Sigmoid colon (tissue), 7 donors: Measurements from ENCODE around the gene GPR173. TPM values are rescaled to one million over a fixed set of nuclear protein-coding genes. Genes with fewer than 3 reads are reported as not detected.

Experiments
- DNase-seq: peaks from one replicate; pipeline ENCODE4 v3.0.0-alpha.2; 2019
- H3K27ac ChIP-seq, 4 donors: fragments of 200-600 bp; sonication (generic); one replicate each; pipeline ENCODE4 v1.5.1; 2016 to 2019; ENCODE audit warnings: mild to moderate bottlenecking in 1 of 4
- H3K27me3 ChIP-seq, 3 donors: fragments of 200-600 bp; sonication (generic); one replicate each; pipeline ENCODE4 v1.5.1; 2019; ENCODE audit warnings: mild to moderate bottlenecking in 1 of 3
- H3K36me3 ChIP-seq, 4 donors: fragments of 200-600 bp; sonication (generic); one replicate each; pipeline ENCODE4 v1.5.1; 2016 to 2019
- H3K4me1 ChIP-seq, 4 donors: fragments of 200-600 bp; sonication (generic); one replicate each; pipeline ENCODE4 v1.5.1; 2017 to 2019
- H3K4me3 ChIP-seq, 4 donors: fragments of 200-600 bp; sonication (generic); one replicate each; pipeline ENCODE4 v1.5.1; 2017 to 2019; ENCODE audit warnings: mild to moderate bottlenecking in 2 of 4, moderate library complexity in 1 of 4
- H3K9me3 ChIP-seq, 4 donors: fragments of 200-600 bp in 3 of 4; sonication (generic) in 3 of 4; one replicate each; pipeline versions ENCODE4 v1.5.1 to v1.6.1; 2013 to 2019
- EP300 ChIP-seq, 4 donors: sonication (generic); formaldehyde crosslinking; IDR thresholded peaks; one replicate each; pipeline ENCODE4 v1.6.1; 2017; ENCODE audit warnings: antibody characterized with exemption in 4 of 4
- POLR2A ChIP-seq, 2 donors: fragments of 450-650 bp; IDR thresholded peaks; one replicate each; pipeline ENCODE4 v1.6.1; 2016; ENCODE audit warnings: antibody characterized with exemption in 2 of 2, mild to moderate bottlenecking in 2 of 2, moderate library complexity in 2 of 2
- POLR2AphosphoS5 ChIP-seq, 4 donors: sonication (generic); formaldehyde crosslinking; IDR thresholded peaks; one replicate each; pipeline ENCODE4 v1.6.1; 2017; ENCODE audit warnings: antibody characterized with exemption in 4 of 4
- WGBS, 2 donors: extraction: QIAGEN DNeasy Blood & Tissue Kit; methylation state at CpG; one replicate each; pipeline ENCODE4 v1.1.7; 2013; 5-methylcytosine and 5-hydroxymethylcytosine counted together
- intact Hi-C: fragments of 100-400 bp; cut with DNase I; formaldehyde crosslinking; loops from one replicate; pipeline ENCODE4 v1.15.1; 2023
- polyA plus RNA-seq, 3 donors: library from polyadenylated mRNA; stranded (reverse); fragments of 200-250 nt; gene quantifications; one replicate each; pipeline ENCODE4 v1.2.3, GENCODE V29; 2013
- total RNA-seq, 4 donors: library from RNA; depleted of rRNA; stranded (reverse); fragments of >200 nt; gene quantifications; one replicate each; pipeline ENCODE4 v1.1.0, GENCODE V29; 2016
- TF ChIP-seq, protein P1 (sequence below), 4 experiments: fragments of 450-650 bp in 3 of 4; fragments of 200-600 bp in 1 of 4; IDR thresholded peaks; one replicate each; pipeline ENCODE4 v1.5.1; 2016 to 2019; ENCODE audit warnings: antibody characterized with exemption in 4 of 4, mild to moderate bottlenecking in 3 of 4, moderate library complexity in 2 of 4
- donor health status: healthy with polysubstance abuse.
- donor health status: Bipolar disorder and iron deficiency.
- donor health status: healthy.

Gene GPR173
- total and polyA plus RNA-seq, 7 donors: 0.23 to 5.6 (median 1.6) TPM; not detected in 1

GRCh38 chrX:53078943-53079342 lies 30.4 kb downstream of the GPR173 start:
- Histone ChIP-seq H3K27me3 (no peaks in the 10 kb centered on the region), H3K4me3 (no peak overlapping the region), H3K36me3 (no peaks in the 10 kb centered on the region), H3K27ac (peak overlapping the region in 3 of 4 donors; percentile 82 to 96 (median 84)), H3K9me3 (no peaks in the 10 kb centered on the region), H3K4me1 (peaks cover 0 to 13% (median under 1%) of the 10 kb centered on the region in 4 donors)
- TF ChIP-seq EP300 (IDR thresholded peaks at IDR 0.05): no peak
- no peak for TF ChIP-seq POLR2AphosphoS5 (IDR thresholded peaks at IDR 0.05)
- TF ChIP-seq, protein P1, sequence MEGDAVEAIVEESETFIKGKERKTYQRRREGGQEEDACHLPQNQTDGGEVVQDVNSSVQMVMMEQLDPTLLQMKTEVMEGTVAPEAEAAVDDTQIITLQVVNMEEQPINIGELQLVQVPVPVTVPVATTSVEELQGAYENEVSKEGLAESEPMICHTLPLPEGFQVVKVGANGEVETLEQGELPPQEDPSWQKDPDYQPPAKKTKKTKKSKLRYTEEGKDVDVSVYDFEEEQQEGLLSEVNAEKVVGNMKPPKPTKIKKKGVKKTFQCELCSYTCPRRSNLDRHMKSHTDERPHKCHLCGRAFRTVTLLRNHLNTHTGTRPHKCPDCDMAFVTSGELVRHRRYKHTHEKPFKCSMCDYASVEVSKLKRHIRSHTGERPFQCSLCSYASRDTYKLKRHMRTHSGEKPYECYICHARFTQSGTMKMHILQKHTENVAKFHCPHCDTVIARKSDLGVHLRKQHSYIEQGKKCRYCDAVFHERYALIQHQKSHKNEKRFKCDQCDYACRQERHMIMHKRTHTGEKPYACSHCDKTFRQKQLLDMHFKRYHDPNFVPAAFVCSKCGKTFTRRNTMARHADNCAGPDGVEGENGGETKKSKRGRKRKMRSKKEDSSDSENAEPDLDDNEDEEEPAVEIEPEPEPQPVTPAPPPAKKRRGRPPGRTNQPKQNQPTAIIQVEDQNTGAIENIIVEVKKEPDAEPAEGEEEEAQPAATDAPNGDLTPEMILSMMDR (IDR thresholded peaks at IDR 0.05): no peak
- TF ChIP-seq POLR2A (IDR thresholded peaks at IDR 0.05): no peak
- WGBS, 2 donors: 74 to 91% methylated on average over 1 of the region's 1 CpG
- DNase-seq: no peak
- intact Hi-C loops: no loop called here

DNA sequence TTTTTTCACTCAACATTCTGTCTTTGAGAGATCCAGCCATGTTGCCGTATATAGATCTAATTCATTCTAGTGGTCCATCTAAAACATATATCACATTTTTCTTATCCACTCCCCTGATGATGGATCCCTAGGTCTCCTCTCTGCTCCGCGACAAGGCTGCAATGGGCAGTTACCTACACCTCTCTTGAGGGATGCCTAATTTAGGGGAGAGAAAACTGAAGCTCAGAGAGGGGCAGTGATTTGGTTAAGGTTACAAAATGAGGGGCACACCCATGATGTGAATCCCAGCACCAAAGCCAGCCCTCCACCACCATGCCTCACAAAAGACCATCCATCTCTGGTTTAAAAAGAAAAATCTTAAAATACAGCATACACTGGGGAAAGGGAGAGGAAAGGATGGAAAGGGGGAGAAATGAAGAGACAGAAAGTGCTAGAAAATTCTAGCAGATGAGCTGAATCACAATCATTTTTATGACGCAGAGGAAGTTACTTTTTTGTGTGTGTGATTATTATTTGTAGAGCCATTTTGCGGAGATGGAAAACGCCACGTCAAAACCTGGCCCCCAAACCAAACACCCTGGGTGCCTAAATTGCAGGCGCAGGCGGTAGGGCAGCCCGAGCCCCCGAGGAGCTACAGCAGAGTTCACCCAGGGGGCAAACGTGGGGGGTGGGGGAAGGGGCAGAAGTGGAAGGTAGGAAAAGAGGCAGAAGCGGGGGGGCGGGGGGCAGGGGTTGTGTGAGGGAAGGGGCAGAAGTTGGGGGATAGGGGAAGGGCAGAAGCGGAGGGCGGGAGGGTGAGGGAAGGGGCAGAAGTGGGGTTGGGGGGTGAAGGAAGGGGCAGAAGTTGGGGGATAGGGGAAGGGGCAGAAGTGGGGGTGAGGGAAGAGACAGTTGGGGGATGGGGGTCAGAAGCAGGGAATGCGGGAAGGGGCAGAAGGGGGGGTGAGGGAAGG lies 32.3 kb downstream of the GPR173 start:
- intact Hi-C loops: no loop called here
- Histone ChIP-seq H3K4me3 (peak overlapping the region; percentile 16 to 42 (median 34)), H3K27me3 (no peaks in the 10 kb centered on the region), H3K9me3 (no peaks in the 10 kb centered on the region), H3K36me3 (peaks cover 0 to 15% (median 5%) of the 10 kb centered on the region in 4 donors), H3K27ac (peak overlapping the region; percentile 80 to 96 (median 83)), H3K4me1 (peaks cover 0 to 33% (median 19%) of the 10 kb centered on the region in 4 donors)
- 20 to 21% methylated on average over 17 of the region's 17 CpGs for WGBS, 2 donors
- no peak for DNase-seq
- TF ChIP-seq POLR2AphosphoS5 (IDR thresholded peaks at IDR 0.05) (peak in 1 of 4 donors; percentile 15), EP300 (IDR thresholded peaks at IDR 0.05) (no peak), POLR2A (IDR thresholded peaks at IDR 0.05) (no peak)

DNA sequence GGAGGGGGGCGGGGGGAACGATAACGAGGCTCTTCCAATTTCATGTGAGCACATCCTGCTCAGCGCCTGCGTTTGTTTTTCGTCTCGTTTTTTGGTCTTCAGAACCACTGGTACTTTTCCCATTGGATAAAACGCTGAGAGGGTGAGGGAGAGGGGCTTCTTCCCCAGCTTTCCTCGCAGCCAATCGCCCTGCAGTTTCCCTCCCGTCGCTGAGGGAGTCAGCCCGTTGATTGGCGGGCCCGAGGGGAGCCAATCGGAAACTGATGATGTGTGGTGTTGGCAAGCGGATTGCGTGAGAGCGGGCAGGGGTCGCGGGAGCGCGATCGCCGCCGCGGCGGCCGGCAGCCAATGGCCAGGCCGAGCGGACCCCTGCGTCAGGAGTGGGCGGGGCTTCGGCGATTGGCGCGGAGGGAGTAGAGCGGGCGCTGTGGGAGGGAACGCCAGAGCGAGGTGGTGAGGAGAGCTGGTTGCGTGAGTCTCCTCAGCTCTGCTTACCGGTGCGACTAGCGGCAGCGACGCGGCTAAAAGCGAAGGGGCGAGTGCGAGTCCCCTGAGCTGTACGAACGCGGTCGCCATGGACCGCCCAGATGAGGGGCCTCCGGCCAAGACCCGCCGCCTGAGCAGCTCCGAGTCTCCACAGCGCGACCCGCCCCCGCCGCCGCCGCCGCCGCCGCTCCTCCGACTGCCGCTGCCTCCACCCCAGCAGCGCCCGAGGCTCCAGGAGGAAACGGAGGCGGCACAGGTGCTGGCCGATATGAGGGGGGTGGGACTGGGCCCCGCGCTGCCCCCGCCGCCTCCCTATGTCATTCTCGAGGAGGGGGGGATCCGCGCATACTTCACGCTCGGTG lies 33.6 kb downstream of the GPR173 start, which contains the start of gene TSPYL2:
Gene TSPYL2, plus strand, starts transcription at position 443 of the 848 bp plus-strand sequence. Its CDS starts 132 bp downstream, at position 575.
- Histone ChIP-seq H3K9me3 (no peaks in the 10 kb centered on the region), H3K27me3 (no peaks in the 10 kb centered on the region), H3K4me1 (peaks cover 0 to 41% (median 28%) of the 10 kb centered on the region in 4 donors), H3K4me3 (peak within 1 kb of the TSS; percentile 81 to 86 (median 86)), H3K36me3 (peaks cover 0 to 25% (median 7%) of the 10 kb centered on the region in 4 donors), H3K27ac (peak within 1 kb of the TSS; percentile 92 to 97 (median 96))
- intact Hi-C loops: no loop called here
- peak; percentile 98 for DNase-seq
- TF ChIP-seq EP300 (IDR thresholded peaks at IDR 0.05) (no peak), POLR2A (IDR thresholded peaks at IDR 0.05) (peak; percentile 96 to 97), POLR2AphosphoS5 (IDR thresholded peaks at IDR 0.05) (peak; percentile 98 to 100 (median 100))
- TF ChIP-seq, protein P1 (IDR thresholded peaks at IDR 0.05): no peak
- WGBS, 2 donors: 0% methylated on average over 86 of the region's 86 CpGs

DNA sequence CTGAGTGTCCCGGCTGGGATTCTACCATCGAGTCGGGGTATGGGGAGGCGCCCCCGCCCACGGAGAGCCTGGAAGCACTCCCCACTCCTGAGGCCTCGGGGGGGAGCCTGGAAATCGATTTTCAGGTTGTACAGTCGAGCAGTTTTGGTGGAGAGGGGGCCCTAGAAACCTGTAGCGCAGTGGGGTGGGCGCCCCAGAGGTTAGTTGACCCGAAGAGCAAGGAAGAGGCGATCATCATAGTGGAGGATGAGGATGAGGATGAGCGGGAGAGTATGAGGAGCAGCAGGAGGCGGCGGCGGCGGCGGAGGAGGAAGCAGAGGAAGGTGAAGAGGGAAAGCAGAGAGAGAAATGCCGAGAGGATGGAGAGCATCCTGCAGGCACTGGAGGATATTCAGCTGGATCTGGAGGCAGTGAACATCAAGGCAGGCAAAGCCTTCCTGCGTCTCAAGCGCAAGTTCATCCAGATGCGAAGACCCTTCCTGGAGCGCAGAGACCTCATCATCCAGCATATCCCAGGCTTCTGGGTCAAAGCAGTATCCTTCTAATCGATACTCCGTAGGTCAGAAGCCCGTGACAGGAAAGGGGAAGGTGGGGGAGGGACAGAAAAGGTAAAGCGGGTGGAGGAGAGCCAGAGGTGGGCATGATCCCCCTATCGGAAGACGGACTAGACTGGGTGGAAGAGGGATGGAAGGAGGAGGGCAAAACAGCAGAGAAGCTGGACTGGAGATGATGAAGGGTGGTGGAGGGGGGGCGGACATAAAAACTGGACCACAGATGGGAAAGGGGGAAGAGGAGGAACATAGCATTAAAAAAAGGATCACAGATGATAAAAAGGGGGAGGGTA lies 34.4 kb downstream of the GPR173 start:
- H3K27ac ChIP-seq: peak overlapping the region; percentile 92 to 97 (median 96)
- H3K36me3 ChIP-seq: peaks cover 0 to 34% (median 7%) of the 10 kb centered on the region in 4 donors
- intact Hi-C loops: no loop called here
- no peaks in the 10 kb centered on the region for H3K27me3 ChIP-seq
- peaks cover 0 to 49% (median 36%) of the 10 kb centered on the region in 4 donors for H3K4me1 ChIP-seq
- no peaks in the 10 kb centered on the region for H3K9me3 ChIP-seq
- TF ChIP-seq EP300 (IDR thresholded peaks at IDR 0.05): no peak
- no peak for TF ChIP-seq POLR2A (IDR thresholded peaks at IDR 0.05)
- TF ChIP-seq, protein P1 (IDR thresholded peaks at IDR 0.05): no peak
- no peak for TF ChIP-seq POLR2AphosphoS5 (IDR thresholded peaks at IDR 0.05)
- 9 to 14% methylated on average over 31 of the region's 31 CpGs for WGBS, 2 donors
- DNase-seq: no peak
- H3K4me3 ChIP-seq: peak overlapping the region; percentile 81 to 86 (median 86)
